Large intestine (tissue), 3 donors: ENCODE results near the gene ROR2. TPM values are rescaled to one million over a fixed set of nuclear protein-coding genes. Genes with fewer than 3 reads are reported as not detected.

Experiments
- DNase-seq, 2 donors: peaks; one replicate each; pipeline versions ENCODE4 v3.0.0 to v3.0.0-alpha.2; 2013
- H3K27ac ChIP-seq: one replicate; pipeline ENCODE4 v1.5.1; 2013; ENCODE audit warnings: low read length
- H3K27me3 ChIP-seq: 2 replicates; pipeline ENCODE4 v1.6.1; 2013; ENCODE audit warnings: low read length; ENCODE audit not compliant: control insufficient read depth, insufficient read depth
- H3K36me3 ChIP-seq: 2 replicates; pipeline ENCODE4 v1.6.1; 2013; ENCODE audit warnings: low read length; ENCODE audit not compliant: control insufficient read depth, insufficient read depth
- H3K4me1 ChIP-seq: one replicate; pipeline ENCODE4 v1.6.1; 2013; ENCODE audit warnings: low read length; ENCODE audit not compliant: control insufficient read depth, insufficient read depth
- H3K4me3 ChIP-seq: one replicate; pipeline ENCODE4 v1.5.1; 2013; ENCODE audit warnings: low read length
- H3K9me3 ChIP-seq: one replicate; pipeline ENCODE4 v1.6.1; 2013; ENCODE audit warnings: mild to moderate bottlenecking, low read depth, low read length, moderate library complexity; ENCODE audit not compliant: control insufficient read depth
- WGBS: methylation state at CpG from one replicate; pipeline ENCODE4 v1.1.5; 2013; ENCODE audit warnings: low lambda C conversion rate; ENCODE audit not compliant: insufficient coverage; 5-methylcytosine and 5-hydroxymethylcytosine counted together
- polyA plus RNA-seq: library from polyadenylated mRNA; unstranded; fragments of 120-200 nt; gene quantifications from one replicate; pipeline ENCODE4 v1.2.1, GENCODE V29; 2013

Gene ROR2
- polyA plus RNA-seq, 1 donor: 17.5 TPM

- DNase-seq: no peak
Measured at GRCh38 chr9:91710158-91710557, 239.9 kb downstream of the ROR2 start.

GRCh38 chr9:91705386-91705785, 244.6 kb downstream of the ROR2 start:
- DNase-seq: no peak
- WGBS: no CpG with 5 or more reads among the region's 1 CpG
- Histone ChIP-seq H3K36me3 (no peaks in the 10 kb centered on the region), H3K27ac (no peak overlapping the region), H3K27me3 (no peaks in the 10 kb centered on the region), H3K4me3 (no peak overlapping the region), H3K9me3 (peaks cover 11% of the 10 kb centered on the region), H3K4me1 (no peaks in the 10 kb centered on the region)

More at GRCh38 chr9:91710158-91710557, 239.9 kb downstream of the ROR2 start:
- peaks cover 8% of the 10 kb centered on the region for H3K9me3 ChIP-seq
- H3K36me3 ChIP-seq: no peaks in the 10 kb centered on the region
- H3K27ac ChIP-seq: no peak overlapping the region
- no peaks in the 10 kb centered on the region for H3K27me3 ChIP-seq
- H3K4me3 ChIP-seq: no peak overlapping the region
- H3K4me1 ChIP-seq: no peaks in the 10 kb centered on the region
- 75% methylated on average over 2 of the region's 8 CpGs for WGBS

GRCh38 chr9:91700475-91700874, 249.6 kb downstream of the ROR2 start:
- no peaks in the 10 kb centered on the region for H3K27me3 ChIP-seq
- peaks cover 11% of the 10 kb centered on the region for H3K9me3 ChIP-seq
- H3K4me3 ChIP-seq: no peak overlapping the region
- DNase-seq: no peak
- no peaks in the 10 kb centered on the region for H3K36me3 ChIP-seq
- H3K4me1 ChIP-seq: no peaks in the 10 kb centered on the region
- WGBS: 100% methylated on average over 4 of the region's 5 CpGs
- H3K27ac ChIP-seq: no peak overlapping the region

- no peak overlapping the region for H3K4me3 ChIP-seq
- no peak overlapping the region for H3K27ac ChIP-seq
- no peaks in the 10 kb centered on the region for H3K36me3 ChIP-seq
- WGBS: 80% methylated on average over 1 of the region's 3 CpGs
- no peaks in the 10 kb centered on the region for H3K9me3 ChIP-seq
- no peaks in the 10 kb centered on the region for H3K4me1 ChIP-seq
- H3K27me3 ChIP-seq: no peaks in the 10 kb centered on the region
- DNase-seq: no peak
Measured at GRCh38 chr9:91698266-91698665, 251.8 kb downstream of the ROR2 start.

- Histone ChIP-seq H3K27ac (no peak overlapping the region), H3K4me1 (no peaks in the 10 kb centered on the region), H3K4me3 (no peak overlapping the region), H3K36me3 (no peaks in the 10 kb centered on the region), H3K27me3 (no peaks in the 10 kb centered on the region), H3K9me3 (no peaks in the 10 kb centered on the region)
- DNase-seq: no peak
- no CpG with 5 or more reads among the region's 7 CpGs for WGBS
Measured at GRCh38 chr9:91697201-91697600, 252.8 kb downstream of the ROR2 start.

- Histone ChIP-seq H3K4me3 (no peak overlapping the region), H3K27me3 (no peaks in the 10 kb centered on the region), H3K4me1 (no peaks in the 10 kb centered on the region), H3K36me3 (no peaks in the 10 kb centered on the region), H3K27ac (no peak overlapping the region), H3K9me3 (no peaks in the 10 kb centered on the region)
- DNase-seq: no peak
- WGBS: no CpG with 5 or more reads among the region's 6 CpGs
Measured at GRCh38 chr9:91694081-91694870, 255.8 kb downstream of the ROR2 start.

GRCh38 chr9:91693226-91693625, 256.8 kb downstream of the ROR2 start:
- Histone ChIP-seq H3K4me1 (no peaks in the 10 kb centered on the region), H3K36me3 (no peaks in the 10 kb centered on the region), H3K27me3 (no peaks in the 10 kb centered on the region), H3K9me3 (no peaks in the 10 kb centered on the region), H3K27ac (no peak overlapping the region), H3K4me3 (no peak overlapping the region)
- WGBS: 83% methylated on average over 2 of the region's 7 CpGs
- no peak for DNase-seq

GRCh38 chr9:91690540-91691249, 259.3 kb downstream of the ROR2 start:
- DNase-seq: no peak
- WGBS: no CpG with 5 or more reads among the region's 5 CpGs

GRCh38 chr9:91689006-91689405, 261.0 kb downstream of the ROR2 start:
- no peaks in the 10 kb centered on the region for H3K27me3 ChIP-seq
- H3K27ac ChIP-seq: no peak overlapping the region
- no peaks in the 10 kb centered on the region for H3K9me3 ChIP-seq
- no peak overlapping the region for H3K4me3 ChIP-seq
- DNase-seq: no peak
- no peaks in the 10 kb centered on the region for H3K36me3 ChIP-seq
- WGBS: no CpG with 5 or more reads among the region's 4 CpGs
- H3K4me1 ChIP-seq: no peaks in the 10 kb centered on the region

More at GRCh38 chr9:91690540-91691249, 259.3 kb downstream of the ROR2 start:
- Histone ChIP-seq H3K9me3 (no peaks in the 10 kb centered on the region), H3K27me3 (no peaks in the 10 kb centered on the region), H3K36me3 (no peaks in the 10 kb centered on the region), H3K4me1 (no peaks in the 10 kb centered on the region), H3K27ac (no peak overlapping the region), H3K4me3 (no peak overlapping the region)

- Histone ChIP-seq H3K4me1 (peaks cover 3% of the 10 kb centered on the region), H3K27ac (no peak overlapping the region), H3K4me3 (no peak overlapping the region), H3K9me3 (no peaks in the 10 kb centered on the region), H3K27me3 (no peaks in the 10 kb centered on the region), H3K36me3 (no peaks in the 10 kb centered on the region)
- DNase-seq: no peak
- WGBS: no CpG with 5 or more reads among the region's 1 CpG
Measured at GRCh38 chr9:91683269-91683668, 266.8 kb downstream of the ROR2 start.
